Body of pancreas (tissue), 4 donors: ENCODE data around the gene KIDINS220. TPM values are rescaled to one million over a fixed set of nuclear protein-coding genes. Genes with fewer than 3 reads are reported as not detected.

Experiments
- ATAC-seq: fragments of 150-250 bp; one replicate; pipeline ENCODE4 v1.9.1; 2016
- DNase-seq, 4 donors: peaks; one replicate each; pipeline ENCODE4 v3.0.0-alpha.2; 2019
- H3K27ac ChIP-seq, 4 donors: fragments of 200-600 bp; sonication (generic); 1 replicate in 3 of 4; 2 replicates in 1 of 4; pipeline versions ENCODE4 v1.5.1 to v1.6.1; 2016 to 2019; ENCODE audit warnings: mild to moderate bottlenecking in 1 of 4, mixed read lengths in 1 of 4, moderate library complexity in 1 of 4
- H3K27me3 ChIP-seq, 2 donors: fragments of 200-600 bp; sonication (generic); one replicate each; pipeline ENCODE4 v1.6.0; 2016; ENCODE audit warnings: mild to moderate bottlenecking in 1 of 2
- H3K36me3 ChIP-seq, 2 donors: fragments of 200-600 bp; sonication (generic); replicated peaks in 1 of 2; 2 replicates each; pipeline ENCODE4 v1.5.1; 2016; ENCODE audit warnings: low read depth in 2 of 2; ENCODE audit not compliant: insufficient read depth in 1 of 2
- H3K4me1 ChIP-seq: fragments of 200-600 bp; sonication (generic); one replicate; pipeline ENCODE4 v1.6.0; 2016
- H3K4me3 ChIP-seq, 2 donors: fragments of 200-600 bp; sonication (generic); 1 replicate in 1 of 2; 2 replicates in 1 of 2; pipeline ENCODE4 v1.5.1; 2016 to 2019
- H3K9me3 ChIP-seq, 3 donors: fragments of 200-600 bp; sonication (generic); 1 replicate in 2 of 3; 2 replicates in 1 of 3; pipeline ENCODE4 v1.5.1; 2016
- CTCF ChIP-seq, 7 experiments: fragments of 450-650 bp in 4 of 7; fragments of 200-600 bp in 3 of 7; sonication (generic) in 3 of 7; IDR thresholded peaks; one replicate each; pipeline ENCODE4 v1.5.1; 2016 to 2019; ENCODE audit warnings: antibody characterized with exemption in 7 of 7
- POLR2A ChIP-seq, 3 donors: fragments of 450-650 bp; IDR thresholded peaks; one replicate each; pipeline ENCODE4 v1.6.1; 2016; ENCODE audit warnings: antibody characterized with exemption in 3 of 3, mild to moderate bottlenecking in 2 of 3
- WGBS, 2 donors: methylation state at CpG; one replicate each; pipeline ENCODE4 v1.1.5; 2017; 5-methylcytosine and 5-hydroxymethylcytosine counted together
- intact Hi-C: fragments of 100-400 bp; cut with DNase I; formaldehyde crosslinking; loops from one replicate; pipeline ENCODE4 v1.15.1; 2023
- total RNA-seq, 2 donors: library from RNA; depleted of rRNA; stranded (reverse); fragments of >200 nt; gene quantifications; one replicate each; pipeline ENCODE4 v1.1.0, GENCODE V29; 2016

KIDINS220 gene
- total RNA-seq, 2 donors from 2014 or later: 43.6 to 45.2 TPM

GRCh38 chr2:8797682-8798081 is 39.7 kb downstream of the KIDINS220 start:
- intact Hi-C loops: no loop called here
- Histone ChIP-seq H3K27me3 (no peaks in the 10 kb centered on the region), H3K4me1 (no peaks in the 10 kb centered on the region), H3K36me3 (peaks cover 0 to 19% of the 10 kb centered on the region in 2 donors), H3K27ac (no peak overlapping the region), H3K4me3 (no peak overlapping the region), H3K9me3 (no peaks in the 10 kb centered on the region)
- DNase-seq (no peak), ATAC-seq (no peak)
- TF ChIP-seq CTCF (IDR thresholded peaks at IDR 0.05) (no peak), POLR2A (IDR thresholded peaks at IDR 0.05) (no peak)
- WGBS, 2 donors: 92 to 100% methylated on average over 2 of the region's 2 CpGs

- H3K27me3 ChIP-seq: no peaks in the 10 kb centered on the region
- no peak overlapping the region for H3K27ac ChIP-seq
- H3K4me1 ChIP-seq: no peaks in the 10 kb centered on the region
- DNase-seq (no peak), ATAC-seq (no peak)
- H3K9me3 ChIP-seq: no peaks in the 10 kb centered on the region
- TF ChIP-seq CTCF (IDR thresholded peaks at IDR 0.05) (no peak), POLR2A (IDR thresholded peaks at IDR 0.05) (no peak)
- 84 to 87% methylated on average over 6 of the region's 6 CpGs for WGBS, 2 donors
- intact Hi-C loops: no loop called here
- peaks cover 0 to 19% of the 10 kb centered on the region in 2 donors for H3K36me3 ChIP-seq
- H3K4me3 ChIP-seq: no peak overlapping the region
These were observed 40.4 kb downstream of the KIDINS220 start for GRCh38 chr2:8796878-8797550.

GRCh38 chr2:8796315-8796848 is 41.0 kb downstream of the KIDINS220 start:
- DNase-seq (no peak), ATAC-seq (no peak)
- Histone ChIP-seq H3K27me3 (no peaks in the 10 kb centered on the region), H3K36me3 (peaks cover 0 to 19% of the 10 kb centered on the region in 2 donors), H3K27ac (no peak overlapping the region), H3K4me3 (no peak overlapping the region), H3K9me3 (no peaks in the 10 kb centered on the region), H3K4me1 (no peaks in the 10 kb centered on the region)
- WGBS, 2 donors: 84 to 90% methylated on average over 9 of the region's 9 CpGs
- intact Hi-C loops: no loop called here
- no peak for TF ChIP-seq CTCF (IDR thresholded peaks at IDR 0.05)
- TF ChIP-seq POLR2A (IDR thresholded peaks at IDR 0.05): no peak

GRCh38 chr2:8794923-8795825 is 42.2 kb downstream of the KIDINS220 start:
- WGBS, 2 donors: 91 to 92% methylated on average over 8 of the region's 8 CpGs
- Histone ChIP-seq H3K27ac (no peak overlapping the region), H3K4me1 (no peaks in the 10 kb centered on the region), H3K27me3 (no peaks in the 10 kb centered on the region), H3K4me3 (no peak overlapping the region), H3K36me3 (peaks cover 4 to 19% of the 10 kb centered on the region in 2 donors), H3K9me3 (no peaks in the 10 kb centered on the region)
- ATAC-seq: no peak
- intact Hi-C loops: no loop called here
- no peak for TF ChIP-seq POLR2A (IDR thresholded peaks at IDR 0.05)
- no peak for TF ChIP-seq CTCF (IDR thresholded peaks at IDR 0.05)
- DNase-seq: no peak
